GM13977 (cell line): ENCODE measurements around the gene CPNE6.

ENCODE experiments used
- DNase-seq: peaks from one replicate; pipeline ENCODE4 v3.0.0; 2012; ENCODE audit warnings: low spot score
- CTCF ChIP-seq: IDR thresholded peaks from 2 replicates; pipeline ENCODE4 v1.5.1; 2012; ENCODE audit warnings: mild to moderate bottlenecking, control low read depth; ENCODE audit not compliant: insufficient read depth; ENCODE audit errors: extremely low read depth, missing control alignments
- in situ Hi-C: fragments of 300-500 bp; cut with MboI; formaldehyde crosslinking; loops from one replicate; pipeline ENCODE4 v1.12.0; 2022; ENCODE audit warnings: low sequenced_read_pairs, low pct_unique_long_range_greater_than_20kb, mixed read lengths, inconsistent platforms; ENCODE audit not compliant: unreplicated experiment

CPNE6 gene

GRCh38 chr14:24094841-24095270, 23.5 kb downstream of the CPNE6 start:
- in situ Hi-C loops: loop anchor here (25.0 kb wide), 1 partner anchor 108 kb away; the partner anchor contains the start of gene DHRS4L2
- no peak for TF ChIP-seq CTCF
- no peak for DNase-seq

GRCh38 chr14:24095271-24096068, 24.1 kb downstream of the CPNE6 start:
- in situ Hi-C loops: loop anchor here (25.0 kb wide), 1 partner anchor 108 kb away; the partner anchor contains the start of gene DHRS4L2

GRCh38 chr14:24096545-24097181, 25.3 kb downstream of the CPNE6 start:
- TF ChIP-seq CTCF: no peak
- DNase-seq: no peak
- in situ Hi-C loops: loop anchor here (25.0 kb wide), 1 partner anchor 109 kb away; the partner anchor contains the start of gene DHRS4L2

More at GRCh38 chr14:24095271-24096068, 24.1 kb downstream of the CPNE6 start:
- no peak for TF ChIP-seq CTCF
- DNase-seq: peak; percentile 97

- in situ Hi-C loops: loop anchor here (25.0 kb wide), 1 partner anchor 111 kb away; the partner anchor contains the start of gene DHRS4L2
- no peak for TF ChIP-seq CTCF
- DNase-seq: no peak
These were observed 27.0 kb downstream of the CPNE6 start for GRCh38 chr14:24098229-24098926.

- TF ChIP-seq CTCF: no peak
- DNase-seq: no peak
- in situ Hi-C loops: loop anchor here (25.0 kb wide), 1 partner anchor 112 kb away; the partner anchor contains the start of gene DHRS4L2
These were observed 27.8 kb downstream of the CPNE6 start for GRCh38 chr14:24098927-24099813.
